Caco-2 (cell line): ENCODE data around the gene SEC14L5. TPM values are rescaled to one million over a fixed set of nuclear protein-coding genes. Genes with fewer than 3 reads are reported as not detected.

ENCODE experiments used
- BruUV-seq: library from RNA; stranded (reverse); fragments of 400-500 nt; replicated peaks from 2 replicates; lab custom pipeline; 2021; lab: Mats Ljungman, UMichigan
- CTCF ChIA-PET: fragments of 300-600 bp; sonication (Branson Sonifier 250); formaldehyde crosslinking; loops from one replicate; lab custom pipeline; 2022; ENCODE audit warnings: antibody characterized with exemption; lab: Charles Lee
- POLR2A ChIA-PET: fragments of 300-600 bp; sonication (Branson Sonifier 250); formaldehyde crosslinking; loops from one replicate; lab custom pipeline; 2022; ENCODE audit warnings: antibody characterized with exemption; lab: Charles Lee
- DNase-seq, 2 experiments: peaks; one replicate each; pipeline versions ENCODE4 v3.0.0 to v3.0.0-alpha.2; 2020 to 2022
- H3K27me3 ChIP-seq: replicated peaks from 2 replicates; pipeline ENCODE4 v1.6.0; 2011; ENCODE audit warnings: low read length; ENCODE audit not compliant: control insufficient read depth, insufficient read depth
- H3K36me3 ChIP-seq: 2 replicates; pipeline ENCODE4 v1.5.1; 2011; ENCODE audit warnings: low read length; ENCODE audit not compliant: control insufficient read depth, insufficient read depth
- H3K4me1 ChIP-seq: fragments of 250-450 bp; sonication (Bioruptor Pico); 2 replicates; pipeline ENCODE4 v1.5.1; 2020; ENCODE audit warnings: mild to moderate bottlenecking
- H3K4me3 ChIP-seq: 2 replicates; pipeline ENCODE4 v1.5.1; 2011; ENCODE audit warnings: low read depth, mild to moderate bottlenecking, control low read depth, low read length
- H3K9me3 ChIP-seq: fragments of 250-450 bp; sonication (Bioruptor Pico); 2 replicates; pipeline ENCODE4 v1.5.1; 2020; ENCODE audit warnings: mild to moderate bottlenecking, moderate library complexity
- H3K27ac Mint-ChIP-seq: one replicate; pipeline ENCODE4 v1.8.0; 2022; ENCODE audit warnings: mixed read lengths; ENCODE audit not compliant: unreplicated experiment
- H3K27me3 Mint-ChIP-seq: one replicate; pipeline ENCODE4 v1.8.0; 2022; ENCODE audit warnings: mixed read lengths; ENCODE audit not compliant: insufficient read depth, unreplicated experiment
- H3K36me3 Mint-ChIP-seq: one replicate; pipeline ENCODE4 v1.8.0; 2022; ENCODE audit warnings: mild to moderate bottlenecking, mixed read lengths; ENCODE audit not compliant: insufficient read depth, unreplicated experiment
- H3K4me1 Mint-ChIP-seq: one replicate; pipeline ENCODE4 v1.8.0; 2022; ENCODE audit warnings: low read depth, mixed read lengths; ENCODE audit not compliant: unreplicated experiment
- H3K4me3 Mint-ChIP-seq: one replicate; pipeline ENCODE4 v1.8.0; 2022; ENCODE audit warnings: mild to moderate bottlenecking, moderate library complexity, mixed read lengths; ENCODE audit not compliant: unreplicated experiment
- H3K9me3 Mint-ChIP-seq: one replicate; pipeline ENCODE4 v1.8.0; 2022; ENCODE audit warnings: mixed read lengths; ENCODE audit not compliant: unreplicated experiment
- CTCF ChIP-seq, 2 experiments: fragments of 200-600 bp in 1 of 2; IDR thresholded peaks; 1 replicate in 1 of 2; 2 replicates in 1 of 2; pipeline versions ENCODE4 v1.5.1 to v1.8.0; 2011 to 2022; ENCODE audit warnings: antibody characterized with exemption in 1 of 2, control low read depth in 1 of 2, inconsistent platforms in 1 of 2, low read depth in 1 of 2, low read length in 1 of 2, mild to moderate bottlenecking in 1 of 2, moderate library complexity in 1 of 2; ENCODE audit not compliant: insufficient read depth in 1 of 2, severe bottlenecking in 1 of 2, unreplicated experiment in 1 of 2
- intact Hi-C: fragments of 100-400 bp; cut with micrococcal nuclease; formaldehyde crosslinking; loops from one replicate; pipeline ENCODE4 v1.10.0; 2022; ENCODE audit not compliant: unreplicated experiment
- total RNA-seq: library from RNA; stranded (reverse); gene quantifications from 2 replicates; pipeline ENCODE4 v1.2.3, GENCODE V29; 2022

SEC14L5 gene
- total RNA-seq, 1 experiment from 2014 or later = 0.14 TPM

GRCh38 chr16:5011637-5012036 lies 53.5 kb downstream of the SEC14L5 start:
- H3K4me1 ChIP-seq = no peaks in the 10 kb centered on the region
- H3K9me3 ChIP-seq = no peaks in the 10 kb centered on the region; the same call in 1 of the 2 replicates
- ChIA-PET POLR2A (no interaction called here), CTCF (no interaction called here)
- no peak overlapping the region for H3K4me3 ChIP-seq
- no peaks in the 10 kb centered on the region for H3K36me3 ChIP-seq
- H3K4me1 Mint-ChIP-seq = no peaks in the 10 kb centered on the region
- TF ChIP-seq CTCF (IDR thresholded peaks at IDR 0.05; ENCODE audit: insufficient read depth in 1 of 2, low read depth in 1 of 2, low read length in 1 of 2, severe bottlenecking in 1 of 2, unreplicated experiment in 1 of 2) = no peak
- H3K27me3 Mint-ChIP-seq = peaks cover 5% of the 10 kb centered on the region
- DNase-seq = no peak
- no peaks in the 10 kb centered on the region for H3K27me3 ChIP-seq
- H3K36me3 Mint-ChIP-seq = no peaks in the 10 kb centered on the region
- intact Hi-C loops = no loop called here
- H3K9me3 Mint-ChIP-seq = no peaks in the 10 kb centered on the region
- H3K4me3 Mint-ChIP-seq = no peak overlapping the region
- no TSS peak for BruUV-seq
- H3K27ac Mint-ChIP-seq = no peak overlapping the region

- Histone ChIP-seq H3K9me3 (no peaks in the 10 kb centered on the region; the same call in 1 of the 2 replicates), H3K36me3 (no peaks in the 10 kb centered on the region), H3K27me3 (no peaks in the 10 kb centered on the region), H3K4me1 (no peaks in the 10 kb centered on the region), H3K4me3 (no peak overlapping the region)
- Mint-ChIP-seq H3K36me3 (no peaks in the 10 kb centered on the region), H3K27ac (no peak overlapping the region), H3K27me3 (peaks cover 5% of the 10 kb centered on the region), H3K4me1 (no peaks in the 10 kb centered on the region), H3K9me3 (no peaks in the 10 kb centered on the region), H3K4me3 (no peak overlapping the region)
- POLR2A ChIA-PET = no interaction called here
- BruUV-seq = no TSS peak
- intact Hi-C loops = no loop called here
- DNase-seq = no peak
- CTCF ChIA-PET = no interaction called here
- no peak for TF ChIP-seq CTCF (IDR thresholded peaks at IDR 0.05; ENCODE audit: insufficient read depth in 1 of 2, low read depth in 1 of 2, low read length in 1 of 2, severe bottlenecking in 1 of 2, unreplicated experiment in 1 of 2)
Measured at GRCh38 chr16:5012887-5013286, 54.8 kb downstream of the SEC14L5 start.

- no peaks in the 10 kb centered on the region for H3K27me3 ChIP-seq
- no peaks in the 10 kb centered on the region for H3K9me3 Mint-ChIP-seq
- TF ChIP-seq CTCF (IDR thresholded peaks at IDR 0.05; ENCODE audit: insufficient read depth in 1 of 2, low read depth in 1 of 2, low read length in 1 of 2, severe bottlenecking in 1 of 2, unreplicated experiment in 1 of 2) = no peak
- H3K27ac Mint-ChIP-seq = no peak overlapping the region
- DNase-seq = no peak
- H3K4me3 Mint-ChIP-seq = no peak overlapping the region
- CTCF ChIA-PET = no interaction called here
- no peaks in the 10 kb centered on the region; the same call in 1 of the 2 replicates for H3K9me3 ChIP-seq
- no peaks in the 10 kb centered on the region for H3K36me3 ChIP-seq
- POLR2A ChIA-PET = no interaction called here
- no peaks in the 10 kb centered on the region for H3K36me3 Mint-ChIP-seq
- no peak overlapping the region for H3K4me3 ChIP-seq
- peaks cover 2% of the 10 kb centered on the region for H3K27me3 Mint-ChIP-seq
- no peaks in the 10 kb centered on the region for H3K4me1 ChIP-seq
- intact Hi-C loops = no loop called here
- no TSS peak for BruUV-seq
- no peaks in the 10 kb centered on the region for H3K4me1 Mint-ChIP-seq
Measured at GRCh38 chr16:5015351-5015750, 57.2 kb downstream of the SEC14L5 start.
